Central memory CD4-positive, alpha-beta T cell (primary cell): Measurements from ENCODE around the gene RBM39.
"Not testable (repeated sequence)": the region's sequence is repeated elsewhere in the genome, so short reads cannot be mapped to it uniquely, and the experiment has no call there.

Experiments used
- DNase-seq: peaks from one replicate; pipeline ENCODE4 v3.0.0; 2022

RBM39 gene

GRCh38 chr20:35724321-35725230 is 17.5 kb downstream of the RBM39 start:
- no peak for DNase-seq

DNA sequence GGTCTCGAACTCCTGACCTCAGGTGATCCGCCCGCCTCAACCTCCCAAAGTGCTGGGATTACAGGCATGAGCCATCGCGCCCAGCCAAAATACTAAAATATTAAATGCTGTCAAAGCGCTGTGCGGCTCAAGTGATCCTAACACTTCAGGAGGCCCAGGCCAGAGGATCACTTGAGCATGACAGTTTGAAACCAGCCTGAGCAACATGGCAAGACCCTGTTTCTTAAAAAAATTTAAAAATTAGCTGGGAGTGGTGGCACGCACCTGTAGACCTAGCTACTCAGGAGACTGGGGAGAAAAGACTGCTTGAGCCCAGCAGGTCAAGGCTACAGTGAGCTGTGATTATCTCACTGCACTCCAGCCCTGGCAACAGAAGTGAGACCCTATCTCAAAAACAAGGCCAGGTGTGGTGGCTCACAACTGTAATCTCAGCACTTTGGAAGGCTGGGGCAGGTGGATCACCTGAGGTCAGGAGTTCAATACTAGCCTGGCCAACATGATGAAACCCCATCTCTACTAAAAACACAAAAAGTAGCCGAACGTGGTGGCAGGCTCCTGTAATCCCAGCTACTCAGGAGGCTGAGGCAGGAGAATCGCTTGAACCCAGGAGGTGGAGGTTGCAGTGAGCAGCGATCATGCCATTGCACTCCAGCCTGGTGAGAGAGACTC is 18.3 kb downstream of the RBM39 start:
- not testable (repeated sequence) for DNase-seq

GRCh38 chr20:35723275-35723639 is 18.8 kb downstream of the RBM39 start:
- not testable (repeated sequence) for DNase-seq

DNA sequence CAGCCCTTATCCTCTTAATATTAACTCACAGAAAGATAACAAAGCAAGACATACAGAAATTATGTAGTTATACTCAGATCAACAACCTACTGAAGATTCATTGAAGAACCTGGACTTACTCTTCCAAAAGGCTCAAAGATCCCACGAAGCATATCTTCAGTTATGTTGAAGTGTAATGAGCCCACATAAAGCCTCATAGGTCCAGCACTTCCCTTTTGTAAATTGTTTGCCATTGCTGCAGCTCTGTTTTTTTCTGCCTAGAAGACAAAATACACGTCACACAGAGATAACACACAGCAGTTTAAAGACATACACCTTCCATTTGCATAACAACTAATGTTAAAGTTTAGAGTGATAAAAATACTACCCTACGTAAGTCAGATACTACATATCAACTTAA is 20.4 kb downstream of the RBM39 start:
- no peak for DNase-seq

GRCh38 chr20:35721219-35721618 is 20.8 kb downstream of the RBM39 start:
- DNase-seq, result no peak

DNA sequence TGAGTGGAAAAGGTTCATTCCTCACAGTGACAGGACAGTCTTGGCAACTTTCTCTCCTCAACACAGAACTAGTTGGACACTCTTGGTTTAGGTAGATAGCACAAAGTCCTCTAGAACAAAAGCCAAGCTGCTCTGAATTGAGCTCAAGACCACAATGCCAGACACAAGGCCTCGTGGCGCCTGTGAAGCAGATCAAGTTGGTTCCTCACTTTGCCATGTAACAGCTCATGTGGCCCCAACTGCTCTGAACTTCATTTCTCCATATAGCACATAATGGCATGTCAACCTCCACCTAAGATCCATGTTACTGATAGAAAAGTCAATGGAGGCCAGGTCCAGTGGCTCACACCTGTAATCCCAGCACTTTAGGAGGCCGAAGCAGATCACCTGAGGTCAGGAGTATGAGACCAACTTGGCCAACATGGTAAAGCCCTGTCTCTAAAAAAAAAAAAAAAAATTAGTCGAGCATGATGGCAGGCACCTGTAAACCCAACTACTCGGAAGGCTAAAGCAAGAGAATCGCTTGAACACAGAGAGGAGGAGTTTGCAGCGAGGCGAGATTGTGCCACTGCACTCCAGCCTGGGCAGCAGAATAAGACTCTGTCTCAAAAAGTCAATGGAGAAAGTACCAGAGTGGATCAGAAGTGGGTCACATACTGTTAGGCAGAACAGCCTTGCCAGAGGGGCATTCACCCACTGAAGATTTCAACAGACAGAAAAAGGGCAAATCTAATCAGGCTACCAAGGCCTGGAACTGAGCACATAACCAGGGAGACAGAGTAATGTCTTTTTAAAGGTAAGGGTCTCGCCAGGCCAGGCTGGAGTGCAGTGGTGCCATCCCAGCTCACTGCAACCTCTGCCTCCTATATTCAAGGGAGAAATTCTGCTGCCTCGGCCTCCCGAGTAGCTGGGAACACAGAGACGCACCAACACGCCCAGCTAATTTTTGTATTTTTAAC is 21.6 kb downstream of the RBM39 start:
- no peak for DNase-seq

- no peak for DNase-seq
These were observed 22.3 kb downstream of the RBM39 start for GRCh38 chr20:35719717-35720116.

- no peak for DNase-seq
These were observed 23.0 kb downstream of the RBM39 start for GRCh38 chr20:35718972-35719635.

DNA sequence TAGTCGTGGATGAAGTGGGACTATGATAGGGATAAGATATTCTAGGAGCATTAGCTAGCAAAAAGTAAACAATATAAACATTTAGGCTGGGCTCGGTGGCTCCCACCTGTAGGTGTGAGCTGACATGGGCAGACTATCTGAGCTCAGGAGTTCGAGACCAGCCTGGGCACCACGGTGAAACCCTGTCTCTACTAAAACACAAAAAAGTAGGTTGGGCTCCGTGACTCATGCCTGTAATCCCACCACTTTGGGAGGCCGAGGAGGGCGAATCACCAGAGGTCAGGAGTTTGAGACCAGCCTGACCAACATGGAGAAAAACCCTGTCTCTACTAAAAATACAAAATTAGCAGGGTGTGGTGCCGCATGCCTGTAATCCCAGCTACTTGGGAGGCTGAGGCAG is 23.7 kb downstream of the RBM39 start:
- not testable (repeated sequence) for DNase-seq

GRCh38 chr20:35716330-35716729 is 25.7 kb downstream of the RBM39 start:
- DNase-seq, result no peak

GRCh38 chr20:35715652-35716051 is 26.4 kb downstream of the RBM39 start:
- DNase-seq, result no peak

- DNase-seq, result no peak
These were observed 27.9 kb downstream of the RBM39 start for GRCh38 chr20:35714127-35714526.

- not testable (repeated sequence) for DNase-seq
These were observed 28.9 kb downstream of the RBM39 start for GRCh38 chr20:35713120-35713519.

DNA sequence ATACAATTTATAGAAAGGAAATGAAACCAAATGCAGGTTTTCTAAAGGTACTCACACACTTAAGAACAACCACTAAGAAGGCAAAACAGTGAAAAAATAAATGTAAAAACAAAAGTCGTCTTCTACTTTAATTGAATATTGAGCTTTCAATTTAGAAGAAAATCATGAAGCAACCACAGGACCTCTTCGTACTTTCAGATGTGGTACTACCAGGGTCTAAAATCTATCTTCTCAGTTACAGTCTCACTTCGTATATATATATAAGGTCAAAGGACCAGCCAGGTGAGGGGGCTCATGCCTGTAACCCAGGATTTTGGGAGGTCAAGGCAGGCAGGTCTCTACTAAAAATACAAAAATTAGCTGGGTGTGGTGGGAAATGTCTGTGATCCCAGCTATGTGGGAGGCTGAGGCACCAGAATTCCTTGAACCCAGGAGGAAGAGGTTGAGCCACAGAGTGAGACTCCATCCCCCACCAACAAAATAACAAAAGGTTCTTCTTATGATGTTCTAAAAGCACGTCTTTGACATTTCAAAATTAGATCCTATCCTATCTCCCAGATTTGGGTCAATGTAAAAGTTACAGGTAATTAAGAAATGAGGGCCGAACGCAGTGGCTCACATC is 30.4 kb downstream of the RBM39 start:
- DNase-seq, result no peak

DNA sequence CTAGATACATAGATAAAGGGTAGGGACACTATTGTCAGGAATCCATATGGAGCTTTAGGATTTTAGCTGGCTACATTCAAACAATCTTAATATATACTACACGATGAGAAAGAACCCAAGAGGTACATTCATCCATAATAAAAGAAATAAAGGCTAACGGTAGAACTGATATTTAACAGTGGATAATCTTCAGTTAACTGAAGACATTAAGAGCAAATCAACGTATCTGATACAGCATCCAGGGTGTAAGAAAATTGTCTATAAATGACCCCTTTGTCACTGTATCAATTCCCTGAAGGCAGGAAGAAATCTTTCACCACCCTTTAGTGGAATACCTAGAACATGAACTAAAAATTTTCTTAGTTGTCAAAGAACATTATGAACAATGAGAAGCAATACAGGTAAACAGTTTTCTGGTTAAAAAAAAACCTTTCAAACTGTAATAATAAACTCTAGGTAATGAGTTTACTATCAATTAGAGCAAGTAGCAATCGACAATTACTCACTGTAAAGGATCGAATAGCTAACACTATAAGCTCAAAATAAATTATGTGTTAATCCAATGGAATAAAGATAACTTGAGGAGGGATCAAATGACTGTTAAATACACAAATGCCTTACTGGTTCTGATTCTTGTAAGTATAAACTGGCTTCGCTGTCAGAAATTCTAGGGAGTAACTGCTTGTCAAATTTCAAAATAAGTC is 31.0 kb downstream of the RBM39 start:
- DNase-seq, result no peak

- DNase-seq, result no peak
These were observed 32.0 kb downstream of the RBM39 start for GRCh38 chr20:35710039-35710438.

DNA sequence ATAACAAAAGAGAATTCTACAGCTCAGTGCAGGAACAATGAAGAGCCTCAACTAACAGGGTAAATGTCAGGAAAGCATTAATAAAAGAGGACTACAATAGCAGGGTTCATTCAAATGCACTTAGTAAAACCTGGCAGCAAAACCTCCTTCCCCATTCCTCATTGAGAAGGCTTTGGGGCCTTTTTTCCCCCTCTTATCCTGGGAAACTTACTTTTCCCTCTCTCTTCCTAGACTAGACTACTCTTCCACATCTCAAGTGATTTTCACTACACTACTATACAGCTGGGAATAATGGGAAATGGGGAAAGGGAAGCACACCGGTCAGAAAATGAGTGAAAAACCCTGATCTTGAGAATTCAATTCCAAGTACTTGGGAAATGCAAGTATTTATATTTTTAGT is 32.8 kb downstream of the RBM39 start:
- no peak for DNase-seq

DNA sequence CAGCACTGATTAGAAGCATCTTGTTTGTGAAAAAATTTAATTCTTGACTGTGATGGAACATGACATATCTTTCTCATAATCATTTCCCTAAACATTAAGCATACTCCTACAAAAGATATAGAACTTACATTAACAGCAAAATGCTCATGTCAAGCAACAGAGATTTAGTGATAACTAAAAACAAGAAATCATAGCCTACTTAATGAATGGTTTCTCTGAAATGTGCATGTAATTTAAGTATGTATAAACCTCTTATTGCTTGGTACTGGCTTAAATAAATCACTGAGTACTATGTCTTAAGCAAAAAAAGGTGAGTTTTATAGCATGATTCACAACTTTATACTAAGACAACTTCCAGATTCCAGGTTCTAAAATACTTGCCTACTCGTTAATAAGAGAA is 33.6 kb downstream of the RBM39 start:
- DNase-seq, result no peak

DNA sequence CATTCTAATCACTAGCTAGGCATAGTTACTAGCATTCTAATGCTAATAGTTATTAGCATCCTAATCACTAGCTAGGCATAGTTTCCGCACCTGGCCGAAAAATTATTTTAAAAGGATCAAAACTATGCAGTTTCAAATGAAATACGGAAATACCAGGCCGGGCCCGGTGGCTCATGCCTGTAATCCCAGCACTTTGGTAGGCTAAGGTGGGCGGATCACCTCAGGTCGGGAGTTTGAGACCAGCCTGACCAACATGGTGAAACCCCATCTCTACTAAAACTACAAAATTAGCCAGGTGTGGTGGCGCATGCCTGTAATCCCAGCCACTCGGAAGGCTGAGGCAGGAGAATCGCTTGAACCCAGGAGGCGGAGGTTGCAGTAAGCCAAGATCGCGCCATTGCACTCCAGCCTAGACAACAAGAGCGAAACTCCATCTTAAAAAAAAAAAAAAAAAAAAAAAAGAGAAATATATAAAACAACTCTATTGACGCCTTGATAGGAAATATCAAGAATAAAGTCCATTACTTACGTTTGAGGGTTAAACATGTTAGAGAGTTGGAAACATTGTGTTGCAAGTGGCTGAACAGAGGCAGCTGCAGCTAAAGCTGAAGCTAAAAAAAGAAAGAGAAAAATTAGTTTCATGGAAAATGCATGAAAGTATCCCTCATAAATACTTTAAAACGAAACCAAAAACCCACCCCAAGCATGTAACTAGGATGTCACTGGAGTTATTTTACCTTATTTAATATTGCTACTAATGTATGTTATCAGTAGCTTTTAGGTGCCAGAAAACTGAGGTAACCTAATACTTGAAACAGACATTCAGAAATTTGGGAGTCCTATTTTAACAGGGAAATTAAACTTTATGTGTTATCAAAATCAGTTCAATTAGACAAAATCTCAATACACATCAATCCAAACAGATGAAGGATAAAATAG is 35.2 kb downstream of the RBM39 start:
- DNase-seq, result not testable (repeated sequence)

DNA sequence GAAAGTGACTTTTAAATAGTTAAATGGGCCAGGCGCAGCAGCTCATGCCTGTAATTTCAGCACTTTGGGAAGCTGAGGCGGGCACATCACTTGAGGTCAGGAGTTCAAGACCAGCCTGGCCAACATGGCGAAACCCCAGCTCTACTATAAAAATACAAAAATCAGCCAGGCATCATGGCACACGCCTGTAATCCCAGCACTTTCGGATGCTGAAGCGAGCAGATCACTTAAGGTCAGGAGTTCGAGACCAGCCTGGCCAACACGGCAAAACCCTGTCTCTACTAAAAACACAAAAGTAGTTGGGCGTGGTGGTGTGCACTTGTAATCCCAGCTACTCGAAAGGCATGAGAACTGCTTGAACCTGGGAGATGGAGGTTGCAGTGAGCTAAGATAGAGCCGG is 36.2 kb downstream of the RBM39 start:
- DNase-seq, result not testable (repeated sequence)
